PC-9 (cell line): ENCODE results near the gene TMCO6. TPM values are rescaled to one million over a fixed set of nuclear protein-coding genes. Genes with fewer than 3 reads are reported as not detected.
"Not testable (repeated sequence)": the region's sequence is repeated elsewhere in the genome, so short reads cannot be mapped to it uniquely, and the experiment has no call there.

Source experiments
- BruUV-seq: library from RNA; stranded (reverse); fragments of 400-500 nt; replicated peaks from 2 replicates; lab custom pipeline; 2021; lab: Mats Ljungman, UMichigan
- CTCF ChIA-PET: fragments of 300-600 bp; sonication (Branson Sonifier 250); formaldehyde crosslinking; loops from one replicate; lab custom pipeline; 2022; ENCODE audit warnings: antibody characterized with exemption; lab: Charles Lee
- POLR2A ChIA-PET: fragments of 300-600 bp; sonication (Branson Sonifier 250); formaldehyde crosslinking; loops from one replicate; lab custom pipeline; 2022; ENCODE audit warnings: antibody characterized with exemption; ENCODE audit not compliant: unreplicated experiment; lab: Charles Lee
- DNase-seq, 2 experiments: peaks; one replicate each; pipeline versions ENCODE4 v3.0.0 to v3.0.0-alpha.2; 2015 to 2022; ENCODE audit warnings: mixed read lengths in 1 of 2
- H2AFZ ChIP-seq: fragments of 200-600 bp; sonication (generic); 2 replicates; pipeline ENCODE4 v1.8.1; 2017; ENCODE audit warnings: antibody characterized with exemption
- H3F3A ChIP-seq: fragments of 200-600 bp; sonication (generic); 2 replicates; pipeline ENCODE4 v1.8.1; 2017; ENCODE audit warnings: antibody characterized with exemption, mild to moderate bottlenecking, low read depth; ENCODE audit not compliant: insufficient read depth
- H3K27ac ChIP-seq: fragments of 200-600 bp; sonication (generic); 2 replicates; pipeline ENCODE4 v1.6.1; 2016; ENCODE audit warnings: mixed run types
- H3K27me3 ChIP-seq: fragments of 200-600 bp; sonication (generic); 2 replicates; pipeline ENCODE4 v1.6.1; 2016; ENCODE audit warnings: low read depth, mixed run types; ENCODE audit not compliant: insufficient read depth
- H3K36me3 ChIP-seq: fragments of 200-600 bp; sonication (generic); 2 replicates; pipeline ENCODE4 v1.6.1; 2016; ENCODE audit warnings: low read depth, mixed run types
- H3K4me1 ChIP-seq: fragments of 200-600 bp; sonication (generic); replicated peaks from 2 replicates; pipeline ENCODE4 v1.6.1; 2016; ENCODE audit warnings: mixed run types; ENCODE audit not compliant: insufficient read depth
- H3K4me2 ChIP-seq: fragments of 200-600 bp; sonication (generic); 2 replicates; pipeline ENCODE4 v1.6.1; 2017; ENCODE audit warnings: mixed run types
- H3K4me3 ChIP-seq: fragments of 200-600 bp; sonication (generic); 2 replicates; pipeline ENCODE4 v1.6.1; 2016; ENCODE audit warnings: mixed run types
- H3K79me2 ChIP-seq: fragments of 200-600 bp; sonication (generic); 2 replicates; pipeline ENCODE4 v1.6.1; 2017; ENCODE audit warnings: low read depth, mixed run types
- H3K9me2 ChIP-seq: fragments of 200-600 bp; sonication (generic); 2 replicates; pipeline ENCODE4 v1.8.1; 2017; ENCODE audit warnings: mild to moderate bottlenecking; ENCODE audit not compliant: insufficient read depth
- H3K9me3 ChIP-seq: fragments of 200-600 bp; sonication (generic); 2 replicates; pipeline ENCODE4 v1.8.1; 2016; ENCODE audit warnings: low read depth; ENCODE audit not compliant: insufficient read depth
- H4K20me1 ChIP-seq: fragments of 200-600 bp; sonication (generic); 2 replicates; pipeline ENCODE4 v1.8.1; 2017; ENCODE audit not compliant: insufficient read depth
- CTCF ChIP-seq: fragments of 200-600 bp; sonication (generic); conservative IDR thresholded peaks from 2 replicates; pipeline ENCODE4 v1.6.1; 2017; ENCODE audit warnings: mixed run types, antibody characterized with exemption, mild to moderate bottlenecking, moderate library complexity
- EZH2 ChIP-seq: fragments of 200-600 bp; sonication (generic); IDR thresholded peaks from 2 replicates; pipeline ENCODE4 v1.8.0; 2017; ENCODE audit warnings: antibody characterized with exemption, low read depth
- intact Hi-C: fragments of 100-400 bp; cut with micrococcal nuclease; formaldehyde crosslinking; loops from one replicate; pipeline ENCODE4 v1.10.0; 2022; ENCODE audit not compliant: unreplicated experiment
- total RNA-seq: library from RNA; stranded (reverse); gene quantifications from 2 replicates; pipeline ENCODE4 v1.2.3, GENCODE V29; 2021

TMCO6 gene
- total RNA-seq, 1 experiment from 2014 or later = 12.1 TPM

GRCh38 chr5:140622301-140622700 is 16.9 kb upstream of the TMCO6 start:
- Histone ChIP-seq H3K9me3 (peaks cover 13% of the 10 kb centered on the region), H3F3A (no peaks in the 10 kb centered on the region; the same call in 1 of the 2 replicates), H3K4me1 (no peaks in the 10 kb centered on the region), H4K20me1 (no peaks in the 10 kb centered on the region), H3K79me2 (no peaks in the 10 kb centered on the region), H3K27me3 (peaks cover 3% of the 10 kb centered on the region; the same call in 1 of the 2 replicates), H3K36me3 (no peaks in the 10 kb centered on the region), H3K9me2 (no peaks in the 10 kb centered on the region), H3K4me3 (no peak overlapping the region), H3K4me2 (no peak overlapping the region), H2AFZ (no peak overlapping the region), H3K27ac (no peak overlapping the region)
- POLR2A ChIA-PET = no interaction called here
- DNase-seq = no peak
- TF ChIP-seq CTCF = no peak
- no peak for TF ChIP-seq EZH2
- BruUV-seq = no TSS peak
- intact Hi-C loops = no loop called here
- CTCF ChIA-PET = interaction anchor here (0.6 kb wide), 1 partner anchor 27 kb away, joined by 5 read pairs; no protein-coding TSS in a partner anchor

- CTCF ChIA-PET = interaction anchor here (0.6 kb wide), 1 partner anchor 31 kb away, joined by 8 read pairs; no protein-coding TSS in a partner anchor
These were observed 16.2 kb upstream of the TMCO6 start for GRCh38 chr5:140623061-140623460.

GRCh38 chr5:140624886-140625285 is 14.4 kb upstream of the TMCO6 start:
- H3K4me1 ChIP-seq, H3K27me3 ChIP-seq, H3K4me3 ChIP-seq, H3K9me2 ChIP-seq, H4K20me1 ChIP-seq, H3K4me2 ChIP-seq, BruUV-seq, H3K79me2 ChIP-seq, H3F3A ChIP-seq, H3K27ac ChIP-seq, DNase-seq, intact Hi-C loops, CTCF ChIA-PET, H3K36me3 ChIP-seq: not testable (repeated sequence)
- peaks cover 22% of the 10 kb centered on the region for H3K9me3 ChIP-seq
- 0 out of 2 replicates have a peak overlapping the region, but pooled peaks have one; percentile 23 for H2AFZ ChIP-seq
- POLR2A ChIA-PET = interaction anchor here (0.6 kb wide), 1 partner anchor 23 kb away, joined by 4 read pairs; the partner anchor contains the start of gene IK

More at GRCh38 chr5:140623061-140623460, 16.2 kb upstream of the TMCO6 start:
- H3K4me1 ChIP-seq, BruUV-seq, H4K20me1 ChIP-seq, H3K27me3 ChIP-seq, H3K36me3 ChIP-seq, H3F3A ChIP-seq, H3K4me3 ChIP-seq, H3K9me2 ChIP-seq, DNase-seq, POLR2A ChIA-PET, H2AFZ ChIP-seq, H3K79me2 ChIP-seq, intact Hi-C loops, H3K4me2 ChIP-seq, H3K27ac ChIP-seq: not testable (repeated sequence)
- H3K9me3 ChIP-seq = peaks cover 19% of the 10 kb centered on the region

- Histone ChIP-seq H3K27ac (no peak overlapping the region), H3K27me3 (no peaks in the 10 kb centered on the region), H2AFZ (no peak overlapping the region), H3K4me1 (no peaks in the 10 kb centered on the region), H3F3A (peaks cover 13% of the 10 kb centered on the region), H3K9me3 (peaks cover 21% of the 10 kb centered on the region), H3K9me2 (no peaks in the 10 kb centered on the region), H3K36me3 (no peaks in the 10 kb centered on the region), H4K20me1 (no peaks in the 10 kb centered on the region), H3K4me2 (no peak overlapping the region), H3K4me3 (no peak overlapping the region), H3K79me2 (no peaks in the 10 kb centered on the region)
- POLR2A ChIA-PET = interaction anchor here (0.6 kb wide), 1 partner anchor 856 kb away, joined by 3 read pairs; no protein-coding TSS in a partner anchor
- TF ChIP-seq CTCF (no peak), EZH2 (no peak)
- no TSS peak for BruUV-seq
- no peak for DNase-seq
- CTCF ChIA-PET = no interaction called here
- intact Hi-C loops = no loop called here
These were observed 11.3 kb upstream of the TMCO6 start for GRCh38 chr5:140627972-140628371.
